GM18868 (cell line): ENCODE results near the gene ASCC2.
"Not testable (repeated sequence)": the region's sequence is repeated elsewhere in the genome, so short reads cannot be mapped to it uniquely, and the experiment has no call there.

Experiments
- ATAC-seq: cut with Tn5 transposase; IDR thresholded peaks from one replicate; pipeline ENCODE4 v1.9.1; 2021; ENCODE audit warnings: mild to moderate bottlenecking, moderate library complexity; ENCODE audit not compliant: unreplicated experiment

ASCC2 gene

GRCh38 chr22:29762263-29762662, 75.8 kb downstream of the ASCC2 start:
- ATAC-seq: no peak

- no peak for ATAC-seq
Measured at GRCh38 chr22:29758959-29759358, 79.1 kb downstream of the ASCC2 start.

GRCh38 chr22:29758068-29758622, 79.9 kb downstream of the ASCC2 start:
- no peak for ATAC-seq

- no peak for ATAC-seq
Measured at GRCh38 chr22:29757096-29757495, 81.0 kb downstream of the ASCC2 start.

DNA sequence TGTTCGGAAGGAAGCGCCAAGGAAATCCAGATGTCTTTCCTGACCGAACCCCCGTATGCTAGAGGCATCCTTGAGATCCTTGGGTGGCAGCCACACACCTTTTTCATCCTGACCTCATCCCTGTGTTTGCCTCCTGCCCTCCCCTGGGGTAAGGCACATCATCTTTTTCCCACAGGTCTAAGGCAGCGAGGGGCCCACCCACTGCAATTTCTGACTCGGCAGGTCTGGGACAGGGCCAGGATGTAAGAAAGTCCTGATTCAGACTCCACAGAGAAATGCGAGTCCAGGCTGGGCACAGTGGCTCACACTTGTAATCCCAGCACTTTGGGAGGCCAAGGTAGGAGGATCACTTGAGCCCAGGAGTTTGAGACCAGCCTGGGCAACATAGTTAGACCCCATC, 81.7 kb downstream of the ASCC2 start:
- ATAC-seq: no peak

- ATAC-seq: no peak
Measured at GRCh38 chr22:29755889-29756288, 82.2 kb downstream of the ASCC2 start.

DNA sequence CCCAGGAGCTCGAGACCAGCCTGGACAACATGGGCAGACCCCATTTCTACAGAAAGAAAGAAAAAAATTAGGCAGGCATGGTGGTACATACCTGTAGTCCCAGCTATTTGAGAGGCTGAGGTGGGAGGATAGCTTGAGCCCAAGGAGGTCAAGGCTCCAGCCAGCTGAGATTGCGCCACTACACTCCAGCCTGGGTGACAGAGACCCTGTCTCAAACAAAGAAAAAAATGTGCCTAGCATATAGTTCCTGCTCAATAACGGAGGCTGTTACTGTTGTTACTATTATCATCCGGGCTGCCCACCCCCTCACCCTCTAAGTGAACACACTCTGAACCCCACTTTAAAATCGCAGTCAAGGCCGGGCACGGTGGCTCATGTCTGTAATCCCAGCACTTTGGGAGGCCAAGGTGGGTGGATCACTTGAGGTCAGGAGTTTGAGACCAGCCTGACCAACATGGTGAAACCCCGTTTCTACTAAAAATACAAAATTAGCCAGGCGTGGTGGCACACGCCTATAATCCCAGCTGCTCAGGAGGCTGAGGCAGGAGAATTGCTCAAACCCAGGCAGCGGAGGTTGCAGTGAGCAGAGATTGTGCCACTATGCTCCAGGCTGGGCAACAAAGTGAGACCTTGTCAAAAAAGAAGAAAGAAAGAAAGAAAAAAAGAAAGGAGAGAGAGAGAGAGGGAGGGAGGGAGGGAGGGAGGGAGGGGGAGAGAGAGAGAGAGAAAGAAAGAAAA, 83.2 kb downstream of the ASCC2 start:
- ATAC-seq: not testable (repeated sequence)

GRCh38 chr22:29753808-29754657, 84.0 kb downstream of the ASCC2 start:
- no peak for ATAC-seq

- no peak for ATAC-seq
Measured at GRCh38 chr22:29751669-29752068, 86.4 kb downstream of the ASCC2 start.

GRCh38 chr22:29750559-29751538, 87.2 kb downstream of the ASCC2 start:
- ATAC-seq: no peak

DNA sequence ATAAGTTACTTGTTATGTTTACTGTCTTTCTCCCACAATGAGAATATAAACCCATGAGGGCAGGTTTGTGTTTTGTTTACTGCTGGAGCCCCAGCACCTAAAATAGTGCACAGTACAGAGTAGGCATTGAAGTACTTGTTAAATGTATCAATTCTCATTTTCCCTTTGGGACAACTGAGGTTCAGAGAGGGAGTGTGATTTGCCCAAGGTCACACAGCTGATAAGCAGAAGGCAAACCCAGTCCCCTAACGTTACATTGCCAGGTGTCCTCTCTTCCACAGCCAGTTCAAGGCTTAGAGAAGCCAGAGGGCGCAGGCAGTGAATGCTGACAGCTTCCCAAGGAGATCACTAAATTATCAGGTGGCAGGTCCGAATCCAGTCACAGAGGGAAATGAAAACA, 88.0 kb downstream of the ASCC2 start:
- ATAC-seq: no peak

DNA sequence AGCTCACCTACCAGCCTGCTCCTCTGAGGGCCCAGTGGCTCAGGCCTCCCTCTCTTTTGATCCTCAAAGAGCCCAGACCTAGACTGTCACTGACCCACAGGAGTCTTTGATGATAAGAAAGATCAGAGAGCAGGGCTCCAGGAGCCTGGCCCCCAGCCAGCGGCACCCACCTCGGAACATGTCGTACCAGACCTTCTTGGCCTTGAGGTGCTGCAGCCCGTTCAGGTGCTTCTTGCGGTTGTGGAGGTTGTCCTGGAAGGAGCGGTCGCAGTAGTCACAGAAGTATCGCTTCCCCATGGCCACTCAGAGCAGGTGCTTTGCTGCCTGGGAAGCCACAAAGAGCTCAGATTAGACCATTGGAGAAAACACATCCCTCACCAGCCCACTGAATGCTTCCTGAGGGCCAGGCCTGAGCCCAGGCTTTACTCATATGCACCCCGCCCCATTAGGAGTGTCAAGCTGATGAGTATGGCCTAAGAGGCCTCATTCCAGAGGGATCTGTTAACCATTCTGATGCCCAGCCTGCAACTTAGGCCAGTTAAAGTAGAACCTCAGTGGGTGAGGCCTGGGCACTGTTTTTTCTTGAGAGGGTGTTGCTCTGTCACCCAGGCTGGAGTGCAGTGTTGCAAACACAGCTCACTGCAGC, 89.7 kb downstream of the ASCC2 start:
- no peak for ATAC-seq

DNA sequence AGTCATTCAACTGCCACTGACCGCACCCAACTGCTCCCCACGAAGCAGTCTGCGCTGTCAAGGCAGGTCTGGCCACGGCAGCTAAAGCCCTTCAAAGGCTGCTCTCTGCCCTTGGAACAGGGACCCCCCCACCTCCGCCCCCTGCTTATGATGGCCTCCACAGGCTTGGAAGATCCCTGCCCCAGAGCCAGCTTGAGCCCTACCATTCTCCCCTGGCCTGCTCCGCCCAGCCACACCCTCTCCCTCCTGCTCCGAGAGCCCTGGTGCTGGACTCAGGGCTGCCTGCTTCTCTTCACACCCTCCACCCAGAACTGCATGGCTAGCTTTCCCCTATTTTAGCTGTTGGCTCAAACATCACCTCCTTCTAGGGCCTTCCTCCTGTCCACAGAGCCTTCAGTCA, 90.2 kb downstream of the ASCC2 start:
- ATAC-seq: no peak

DNA sequence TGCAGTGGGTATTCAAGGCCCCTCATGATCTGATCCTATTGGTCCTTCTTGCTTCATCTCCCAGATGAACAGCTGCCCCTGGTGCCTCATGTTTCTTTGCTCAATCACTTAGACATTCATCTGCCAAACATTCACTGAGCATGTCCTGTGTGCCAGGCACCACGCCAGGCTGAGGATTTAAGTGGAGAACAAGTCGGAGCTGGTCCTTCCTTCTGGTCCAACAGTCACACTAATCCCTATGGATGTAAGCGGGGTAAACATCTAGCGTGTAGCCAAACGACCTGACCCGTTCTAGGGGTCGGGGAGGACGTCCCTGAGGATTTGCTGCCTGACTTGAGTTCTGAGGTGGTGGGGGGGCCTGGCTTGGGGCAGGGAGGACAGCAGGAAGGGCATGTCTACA, 93.2 kb downstream of the ASCC2 start:
- ATAC-seq: no peak

- ATAC-seq: no peak
Measured at GRCh38 chr22:29742326-29742725, 95.7 kb downstream of the ASCC2 start.

DNA sequence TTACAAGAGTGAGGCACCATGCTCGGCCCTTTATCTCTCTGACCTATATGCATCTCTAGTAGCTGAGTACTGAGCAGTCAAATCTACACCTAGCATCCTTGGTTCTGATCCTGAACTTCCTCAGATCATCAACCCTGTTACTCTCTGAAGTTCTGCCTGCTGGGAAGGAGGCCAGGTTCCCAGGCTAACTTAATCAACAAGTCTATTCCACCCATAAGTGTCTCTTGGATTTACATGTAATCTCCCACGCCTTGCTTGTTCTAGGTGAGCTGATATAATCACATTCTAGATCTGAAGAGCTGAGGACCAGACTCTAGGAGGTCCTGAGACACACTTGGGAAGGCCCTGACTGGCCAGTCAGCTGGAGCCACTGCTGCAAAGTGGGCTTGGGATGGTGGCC, 96.1 kb downstream of the ASCC2 start:
- no peak for ATAC-seq

DNA sequence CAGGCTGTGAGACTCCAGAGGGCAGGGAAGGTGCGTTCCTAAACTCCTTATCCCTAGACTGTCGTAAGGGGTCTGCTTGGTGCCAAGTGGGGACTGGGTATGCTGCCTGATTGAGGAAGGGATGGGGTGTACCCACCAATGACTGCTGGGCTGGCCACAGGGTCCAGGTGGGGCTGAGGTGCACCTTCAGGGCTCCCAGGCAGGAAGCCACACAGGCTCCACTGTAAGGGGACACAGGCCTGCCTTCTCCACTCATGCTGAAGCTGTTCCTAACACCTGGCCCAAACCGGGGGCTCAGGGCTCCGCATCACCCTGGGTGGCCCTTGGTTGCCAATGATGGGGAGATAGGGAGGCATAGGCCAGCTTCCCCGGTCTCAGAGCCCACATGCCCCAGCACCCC, 97.9 kb downstream of the ASCC2 start:
- no peak for ATAC-seq

DNA sequence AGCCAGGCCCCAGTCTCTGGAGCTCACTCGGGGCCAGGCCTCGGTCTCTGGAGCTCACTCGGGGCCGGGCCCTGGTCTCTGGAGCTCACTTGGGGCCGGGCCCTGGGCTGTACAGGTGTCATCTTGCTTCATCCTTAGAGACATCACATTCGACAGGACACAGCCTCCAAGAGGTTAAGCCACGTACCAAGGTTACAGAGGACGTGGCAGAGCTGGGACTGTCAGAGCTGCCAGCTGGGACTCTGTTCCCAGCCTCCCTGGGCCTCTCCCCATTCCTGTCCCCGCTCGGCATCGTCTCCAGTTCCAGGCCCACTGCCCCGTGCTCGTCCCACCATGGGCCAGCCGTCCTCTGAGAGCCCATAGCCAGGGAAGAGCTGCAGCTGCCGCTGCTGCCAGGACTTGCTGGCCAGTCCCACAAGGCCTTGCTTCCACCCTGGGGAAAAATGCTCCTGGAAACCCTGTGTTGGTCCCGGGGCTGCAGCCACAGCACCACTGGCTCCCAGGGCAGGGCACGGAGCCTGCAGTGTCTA, 98.7 kb downstream of the ASCC2 start:
- ATAC-seq: no peak
